Fibroblast of lung (primary cell): ENCODE data around the gene CHRNA1. TPM values are rescaled to one million over a fixed set of nuclear protein-coding genes. Genes with fewer than 3 reads are reported as not detected.

Experiments
- DNase-seq, 2 donors: peaks; one replicate each; pipeline versions ENCODE4 v3.0.0 to v3.0.0-alpha.2; 2010; ENCODE audit warnings: low read depth in 2 of 2
- H2AFZ ChIP-seq: 2 replicates; pipeline ENCODE4 v1.5.1; 2012; ENCODE audit warnings: low read length, control low read depth, inconsistent platforms
- H3K27ac ChIP-seq: 2 replicates; pipeline ENCODE4 v1.5.1; 2011; ENCODE audit warnings: low read length, control low read depth; ENCODE audit not compliant: insufficient read depth
- H3K27me3 ChIP-seq: 2 replicates; pipeline ENCODE4 v1.5.1; 2011; ENCODE audit warnings: mild to moderate bottlenecking, low read length; ENCODE audit not compliant: control insufficient read depth, insufficient read depth
- H3K36me3 ChIP-seq: 2 replicates; pipeline ENCODE4 v1.5.1; 2011; ENCODE audit warnings: low read length; ENCODE audit not compliant: control insufficient read depth, insufficient read depth
- H3K4me1 ChIP-seq: 2 replicates; pipeline ENCODE4 v1.5.1; 2011; ENCODE audit warnings: low read length; ENCODE audit not compliant: control insufficient read depth, insufficient read depth; ENCODE audit errors: extremely low read depth
- H3K4me2 ChIP-seq: 2 replicates; pipeline ENCODE4 v1.5.1; 2011; ENCODE audit warnings: low read length, control low read depth; ENCODE audit not compliant: insufficient read depth; ENCODE audit errors: extremely low read depth
- H3K4me3 ChIP-seq, 4 experiments: fragments of 200-600 bp in 1 of 4; sonication (generic) in 1 of 4; replicated peaks in 1 of 4; 2 replicates each; pipeline ENCODE4 v1.5.1; 2011 to 2016; ENCODE audit warnings: low read length in 4 of 4, low read depth in 3 of 4, mild to moderate bottlenecking in 3 of 4, control low read depth in 2 of 4, inconsistent platforms in 1 of 4, mixed read lengths in 1 of 4; ENCODE audit not compliant: insufficient read depth in 1 of 4; ENCODE audit errors: control extremely low read depth in 1 of 4
- H3K79me2 ChIP-seq: 2 replicates; pipeline ENCODE4 v1.5.1; 2012; ENCODE audit warnings: mild to moderate bottlenecking, low read length, inconsistent platforms; ENCODE audit not compliant: control insufficient read depth, insufficient read depth
- H3K9ac ChIP-seq: 2 replicates; pipeline ENCODE4 v1.5.1; 2011; ENCODE audit warnings: mild to moderate bottlenecking, low read length, control low read depth; ENCODE audit not compliant: insufficient read depth
- H3K9me3 ChIP-seq: 2 replicates; pipeline ENCODE4 v1.5.1; 2012; ENCODE audit warnings: low read depth, low read length; ENCODE audit not compliant: control insufficient read depth, insufficient read depth
- H4K20me1 ChIP-seq: 2 replicates; pipeline ENCODE4 v1.5.1; 2011; ENCODE audit warnings: low read length; ENCODE audit not compliant: control insufficient read depth, insufficient read depth; ENCODE audit errors: extremely low read depth
- EZH2 ChIP-seq: IDR thresholded peaks from 2 replicates; pipeline ENCODE4 v1.5.1; 2012; ENCODE audit warnings: low read length, control low read depth, mild to moderate bottlenecking; ENCODE audit errors: missing control alignments
- polyA plus RNA-seq, 2 donors: library from polyadenylated mRNA; depleted of rRNA in 1 of 2; stranded (reverse) in 1 of 2; unstranded in 1 of 2; fragments of >200 nt; gene quantifications; 2 replicates each; pipeline ENCODE4 v1.2.1, GENCODE V29; 2011 to 2012; ENCODE audit warnings: missing spikeins in 1 of 2
- total RNA-seq: library from RNA; depleted of rRNA; stranded (reverse); fragments of >200 nt; gene quantifications from 2 replicates; pipeline ENCODE4 v1.2.1, GENCODE V29; 2014
- TF ChIP-seq, protein P1 (sequence below), 2 donors: IDR thresholded peaks in 1 of 2; conservative IDR thresholded peaks in 1 of 2; 1 replicate in 1 of 2; 2 replicates in 1 of 2; pipeline ENCODE4 v1.5.1; 2011 to 2012; ENCODE audit warnings: low read length in 2 of 2, control low read depth in 1 of 2, inconsistent platforms in 1 of 2, low read depth in 1 of 2, mild to moderate bottlenecking in 1 of 2

The CHRNA1 gene
- total and polyA plus RNA-seq, 2 donors (not counting 1 experiment from before 2014, with no cell fraction given) = 0.33 to 1.1 TPM

DNA sequence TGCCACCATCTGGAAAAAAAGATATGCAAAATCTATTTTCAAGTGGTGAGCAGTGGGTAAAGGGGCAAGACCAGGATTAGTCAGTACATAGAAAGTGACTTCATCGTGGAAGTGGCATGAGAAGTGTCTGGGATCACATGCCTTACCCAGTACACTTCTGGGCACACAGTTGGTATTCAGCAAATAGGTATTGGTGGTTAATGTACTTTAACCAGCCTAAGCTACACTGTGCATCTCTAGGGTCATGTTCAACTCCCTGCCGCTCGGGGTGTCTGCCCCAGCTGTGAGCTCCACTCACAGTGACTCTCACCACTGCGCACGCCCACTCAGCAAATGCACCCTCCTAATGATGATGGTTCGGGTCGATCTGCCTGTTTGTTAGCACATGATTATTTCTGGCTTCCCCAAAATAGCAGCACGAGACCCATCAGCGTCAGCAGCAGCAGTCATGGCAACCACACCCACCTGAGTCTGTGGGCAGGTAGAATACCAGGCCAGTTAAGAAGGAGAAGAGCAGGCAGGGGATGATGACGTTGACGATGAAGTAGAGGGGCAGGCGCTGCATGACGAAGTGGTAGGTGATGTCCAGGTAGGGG, 11.1 kb downstream of the CHRNA1 start:
- Histone ChIP-seq H3K9me3 (no peaks in the 10 kb centered on the region), H3K4me1 (no peaks in the 10 kb centered on the region), H3K36me3 (no peaks in the 10 kb centered on the region), H3K4me3 (no peak overlapping the region), H3K27ac (no peak overlapping the region), H4K20me1 (no peaks in the 10 kb centered on the region), H3K9ac (no peak overlapping the region), H3K4me2 (no peak overlapping the region), H3K79me2 (no peaks in the 10 kb centered on the region), H3K27me3 (no peaks in the 10 kb centered on the region), H2AFZ (no peak overlapping the region)
- TF ChIP-seq EZH2 = no peak
- TF ChIP-seq, protein P1, sequence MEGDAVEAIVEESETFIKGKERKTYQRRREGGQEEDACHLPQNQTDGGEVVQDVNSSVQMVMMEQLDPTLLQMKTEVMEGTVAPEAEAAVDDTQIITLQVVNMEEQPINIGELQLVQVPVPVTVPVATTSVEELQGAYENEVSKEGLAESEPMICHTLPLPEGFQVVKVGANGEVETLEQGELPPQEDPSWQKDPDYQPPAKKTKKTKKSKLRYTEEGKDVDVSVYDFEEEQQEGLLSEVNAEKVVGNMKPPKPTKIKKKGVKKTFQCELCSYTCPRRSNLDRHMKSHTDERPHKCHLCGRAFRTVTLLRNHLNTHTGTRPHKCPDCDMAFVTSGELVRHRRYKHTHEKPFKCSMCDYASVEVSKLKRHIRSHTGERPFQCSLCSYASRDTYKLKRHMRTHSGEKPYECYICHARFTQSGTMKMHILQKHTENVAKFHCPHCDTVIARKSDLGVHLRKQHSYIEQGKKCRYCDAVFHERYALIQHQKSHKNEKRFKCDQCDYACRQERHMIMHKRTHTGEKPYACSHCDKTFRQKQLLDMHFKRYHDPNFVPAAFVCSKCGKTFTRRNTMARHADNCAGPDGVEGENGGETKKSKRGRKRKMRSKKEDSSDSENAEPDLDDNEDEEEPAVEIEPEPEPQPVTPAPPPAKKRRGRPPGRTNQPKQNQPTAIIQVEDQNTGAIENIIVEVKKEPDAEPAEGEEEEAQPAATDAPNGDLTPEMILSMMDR (conservative IDR thresholded peaks at IDR 0.05 in 1 of 2, IDR thresholded peaks at IDR 0.05 in 1 of 2; ENCODE audit: low read depth in 1 of 2, low read length in 2 of 2) = no peak
- DNase-seq = no peak

DNA sequence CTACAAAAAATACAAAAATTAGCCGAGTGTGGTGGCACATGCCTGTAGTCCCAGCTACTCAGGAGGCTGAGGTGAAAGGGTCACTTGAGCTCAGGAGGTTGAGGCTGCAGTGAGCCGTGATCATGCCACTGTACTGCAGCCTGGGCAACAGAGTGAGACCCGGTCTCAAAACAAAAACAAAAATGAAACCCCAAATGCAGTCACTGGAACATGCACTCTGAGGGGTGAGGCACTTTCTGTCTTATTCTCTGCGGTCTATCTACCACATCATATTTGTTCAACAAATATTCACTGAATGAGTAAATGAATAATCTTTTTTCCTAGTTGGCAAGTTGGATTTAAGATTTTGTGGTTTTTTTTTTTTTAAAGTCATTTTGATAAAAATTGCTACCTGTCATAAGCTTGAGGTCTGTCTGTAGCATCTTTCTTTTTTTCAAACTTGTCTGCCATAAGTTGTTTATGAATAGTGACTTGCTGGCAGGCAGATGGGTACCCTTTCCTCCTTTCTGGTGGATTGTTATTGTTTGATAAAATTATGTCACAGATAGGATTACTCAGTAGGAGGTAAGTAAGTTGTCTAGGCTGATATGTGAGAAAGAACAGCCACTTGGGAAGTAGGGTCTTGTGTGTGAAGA, 11.8 kb downstream of the CHRNA1 start:
- TF ChIP-seq EZH2 = no peak
- TF ChIP-seq, protein P1 (conservative IDR thresholded peaks at IDR 0.05 in 1 of 2, IDR thresholded peaks at IDR 0.05 in 1 of 2; ENCODE audit: low read depth in 1 of 2, low read length in 2 of 2) = no peak
- Histone ChIP-seq H4K20me1 (no peaks in the 10 kb centered on the region), H3K27ac (no peak overlapping the region), H3K4me3 (no peak overlapping the region), H2AFZ (no peak overlapping the region), H3K27me3 (no peaks in the 10 kb centered on the region), H3K9ac (no peak overlapping the region), H3K9me3 (no peaks in the 10 kb centered on the region), H3K36me3 (no peaks in the 10 kb centered on the region), H3K79me2 (no peaks in the 10 kb centered on the region), H3K4me1 (no peaks in the 10 kb centered on the region), H3K4me2 (no peak overlapping the region)
- no peak for DNase-seq

DNA sequence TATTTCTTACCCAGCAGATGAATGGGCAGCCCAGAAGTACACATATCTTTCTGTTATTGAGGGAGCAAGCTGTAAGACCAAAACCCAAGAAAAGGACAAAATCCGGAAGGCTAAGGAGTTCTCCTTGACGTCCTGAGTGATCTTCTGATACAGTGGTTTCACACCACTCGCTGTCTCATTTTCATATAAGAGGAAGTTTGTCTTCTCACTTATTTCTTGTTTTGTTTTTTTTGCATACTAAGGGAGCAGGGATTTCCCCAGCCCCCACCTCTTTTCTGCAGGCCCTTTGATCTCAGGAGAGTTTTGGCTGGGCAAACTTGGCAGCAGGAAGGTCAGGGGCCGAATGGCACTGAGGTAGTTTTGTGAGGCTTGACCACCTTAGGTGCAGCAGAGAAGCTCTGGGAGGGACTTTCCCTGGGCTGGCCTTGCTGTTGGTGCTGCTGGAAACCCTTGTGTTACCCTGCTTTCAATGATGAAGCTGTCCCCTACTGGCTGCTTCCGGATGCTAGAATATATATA, 13.3 kb downstream of the CHRNA1 start:
- Histone ChIP-seq H3K79me2 (no peaks in the 10 kb centered on the region), H3K36me3 (no peaks in the 10 kb centered on the region), H3K27ac (no peak overlapping the region), H2AFZ (no peak overlapping the region), H3K27me3 (no peaks in the 10 kb centered on the region), H3K4me2 (no peak overlapping the region), H3K9me3 (no peaks in the 10 kb centered on the region), H4K20me1 (no peaks in the 10 kb centered on the region), H3K4me3 (no peak overlapping the region), H3K4me1 (no peaks in the 10 kb centered on the region), H3K9ac (no peak overlapping the region)
- no peak for TF ChIP-seq EZH2
- TF ChIP-seq, protein P1 (conservative IDR thresholded peaks at IDR 0.05 in 1 of 2, IDR thresholded peaks at IDR 0.05 in 1 of 2; ENCODE audit: low read depth in 1 of 2, low read length in 2 of 2) = no peak
- no peak for DNase-seq
